Measurements from ENCODE around the gene WDR81. TPM values are rescaled to one million over a fixed set of nuclear protein-coding genes. Genes with fewer than 3 reads are reported as not detected.

Gene WDR81
- total and polyA plus RNA-seq, 2 donors (not counting 3 experiments of a cell fraction or from before 2014, with no cell fraction given): 10.4 to 17.3 TPM

GRCh38 chr17:1785930-1786329 lies 61.4 kb downstream of the WDR81 start:
- FAIRE-seq: no peak
- Histone ChIP-seq H3K9me3 (replicated peaks; ENCODE audit: control insufficient read depth, insufficient read depth, low read length) (no peaks in the 10 kb centered on the region), H2AFZ (ENCODE audit: low read depth, low read length) (no peak overlapping the region), H3K4me1 (ENCODE audit: control insufficient read depth, extremely low read depth, insufficient read depth, low read length) (peaks cover 13% of the 10 kb centered on the region), H3K27me3 (ENCODE audit: control insufficient read depth in 2 of 2, insufficient read depth in 2 of 2, low read length in 2 of 2) (no peaks in the 10 kb centered on the region), H3K9ac (replicated peaks; ENCODE audit: extremely low read depth, insufficient read depth, low read length) (no peak overlapping the region), H3K36me3 (ENCODE audit: control insufficient read depth in 2 of 2, extremely low read depth in 1 of 2, insufficient read depth in 2 of 2, low read length in 2 of 2) (peaks cover 2% of the 10 kb centered on the region in 2 experiments), H3K4me3 (replicated peaks in 1 of 3; ENCODE audit: insufficient read depth in 1 of 3, low read depth in 1 of 3, low read length in 3 of 3) (no peak overlapping the region), H4K20me1 (replicated peaks; ENCODE audit: control insufficient read depth, extremely low read depth, insufficient read depth, low read length) (no peaks in the 10 kb centered on the region), H3K4me2 (ENCODE audit: insufficient read depth, low read length) (no peak overlapping the region), H3K27ac (ENCODE audit: insufficient read depth, low read depth, low read length) (no peak overlapping the region), H3K79me2 (ENCODE audit: control insufficient read depth, insufficient read depth, low read length) (no peaks in the 10 kb centered on the region), H3K9me1 (replicated peaks; ENCODE audit: control insufficient read depth, extremely low read depth, insufficient read depth, low read length) (no peaks in the 10 kb centered on the region)
- ChIA-PET CTCF (interaction anchor here (0.6 to 8.8 kb wide), 4 partner anchors 26 to 117 kb away, joined by 3 to 262 read pairs (median 7); partner anchors contain the start of gene WDR81), POLR2A (no interaction called here)
- intact Hi-C loops (cut with micrococcal nuclease) (no loop called here), dilution Hi-C loops (cut with MboI; ENCODE audit: extremely low pct_ligation_motif_present, low sequenced_read_pairs) (no loop called here)
- DNase-seq (ENCODE audit: low read depth, low spot score): no peak
- TF ChIP-seq EZH2 (IDR thresholded peaks at IDR 0.05; ENCODE audit: borderline replicate concordance, low read depth, low read length, severe bottlenecking): no peak
- BruUV-seq (replicated peaks): no TSS peak

GRCh38 chr17:1786708-1787107 lies 62.2 kb downstream of the WDR81 start:
- Histone ChIP-seq H3K36me3 (ENCODE audit: control insufficient read depth in 2 of 2, extremely low read depth in 1 of 2, insufficient read depth in 2 of 2, low read length in 2 of 2) (peaks cover 2% of the 10 kb centered on the region in 2 experiments), H4K20me1 (replicated peaks; ENCODE audit: control insufficient read depth, extremely low read depth, insufficient read depth, low read length) (no peaks in the 10 kb centered on the region), H3K27ac (ENCODE audit: insufficient read depth, low read depth, low read length) (no peak overlapping the region), H3K27me3 (ENCODE audit: control insufficient read depth in 2 of 2, insufficient read depth in 2 of 2, low read length in 2 of 2) (no peaks in the 10 kb centered on the region), H3K79me2 (ENCODE audit: control insufficient read depth, insufficient read depth, low read length) (no peaks in the 10 kb centered on the region), H3K4me3 (replicated peaks in 1 of 3; ENCODE audit: insufficient read depth in 1 of 3, low read depth in 1 of 3, low read length in 3 of 3) (no peak overlapping the region), H3K4me1 (ENCODE audit: control insufficient read depth, extremely low read depth, insufficient read depth, low read length) (peaks cover 13% of the 10 kb centered on the region), H3K9ac (replicated peaks; ENCODE audit: extremely low read depth, insufficient read depth, low read length) (no peak overlapping the region), H3K9me3 (replicated peaks; ENCODE audit: control insufficient read depth, insufficient read depth, low read length) (no peaks in the 10 kb centered on the region), H2AFZ (ENCODE audit: low read depth, low read length) (no peak overlapping the region), H3K4me2 (ENCODE audit: insufficient read depth, low read length) (no peak overlapping the region), H3K9me1 (replicated peaks; ENCODE audit: control insufficient read depth, extremely low read depth, insufficient read depth, low read length) (no peaks in the 10 kb centered on the region)
- DNase-seq (ENCODE audit: low read depth, low spot score) (no peak), FAIRE-seq (no peak)
- dilution Hi-C loops (cut with MboI; ENCODE audit: extremely low pct_ligation_motif_present, low sequenced_read_pairs) (no loop called here), intact Hi-C loops (cut with micrococcal nuclease) (loop anchor here (1.0 kb wide), 1 partner anchor 69 kb away; no protein-coding TSS in a partner anchor)
- no TSS peak for BruUV-seq (replicated peaks)
- ChIA-PET POLR2A (interaction anchor here (1.5 kb wide), 1 partner anchor 72 kb away, joined by 3 read pairs; no protein-coding TSS in a partner anchor), CTCF (interaction anchor here (1.0 to 8.8 kb wide), 5 partner anchors 17 to 118 kb away, joined by 3 to 262 read pairs (median 4); partner anchors contain the start of genes SMYD4 and WDR81)
- no peak for TF ChIP-seq GATA2 (IDR thresholded peaks at IDR 0.05; ENCODE audit: insufficient read depth, insufficient read length, low read depth, low read length)
- TF ChIP-seq FOS (IDR thresholded peaks at IDR 0.05; ENCODE audit: borderline replicate concordance, insufficient read depth, low read length): no peak
- no peak for TF ChIP-seq MYC (IDR thresholded peaks at IDR 0.05; ENCODE audit: low read depth, low read length)
- no peak for TF ChIP-seq EZH2 (IDR thresholded peaks at IDR 0.05; ENCODE audit: borderline replicate concordance, low read depth, low read length, severe bottlenecking)
- TF ChIP-seq CTCF (IDR thresholded peaks at IDR 0.05; ENCODE audit: extremely low read depth in 1 of 2, insufficient read depth in 1 of 2, low read depth in 1 of 2, low read length in 2 of 2): no peak
- TF ChIP-seq, protein P1, sequence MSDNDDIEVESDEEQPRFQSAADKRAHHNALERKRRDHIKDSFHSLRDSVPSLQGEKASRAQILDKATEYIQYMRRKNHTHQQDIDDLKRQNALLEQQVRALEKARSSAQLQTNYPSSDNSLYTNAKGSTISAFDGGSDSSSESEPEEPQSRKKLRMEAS (IDR thresholded peaks at IDR 0.05; ENCODE audit: insufficient read depth, insufficient read length): no peak
- no peak for TF ChIP-seq POLR2AphosphoS5 (IDR thresholded peaks at IDR 0.05; ENCODE audit: insufficient read depth, low read depth, low read length)
- no peak for TF ChIP-seq JUN (IDR thresholded peaks at IDR 0.05; ENCODE audit: borderline replicate concordance, insufficient read depth, insufficient read length, low read depth)
- TF ChIP-seq POLR2A (IDR thresholded peaks at IDR 0.05; ENCODE audit: low read depth, low read length): no peak

Measured in endothelial cell of umbilical vein (primary cell).